ENCODE data around the gene GRSF1. TPM values are rescaled to one million over a fixed set of nuclear protein-coding genes. Genes with fewer than 3 reads are reported as not detected.

The GRSF1 gene
- total and polyA plus RNA-seq, 2 of the 13 experiments (the other 11 are each of a cell fraction or from before 2014, with no cell fraction given): 66.5 to 103 TPM

GRCh38 chr4:70858454-70858853 lies 18.8 kb upstream of the GRSF1 start:
- no peaks in the 10 kb centered on the region for H3K4me1 ChIP-seq (ENCODE audit: insufficient read depth, low read length)
- no peak overlapping the region for H3K4me3 ChIP-seq (replicated peaks in 1 of 3; ENCODE audit: insufficient read depth in 1 of 3, low read depth in 2 of 3, low read length in 3 of 3)
- H3K9ac ChIP-seq (ENCODE audit: insufficient read depth, low read depth, low read length): no peak overlapping the region
- H3K4me2 ChIP-seq (ENCODE audit: low read depth, low read length): no peak overlapping the region
- ATAC-seq: no peak
- in situ Hi-C loops (cut with HindIII; ENCODE audit: extremely low pct_ligation_motif_present, low pct_unique_long_range_greater_than_20kb) (no loop called here), intact Hi-C loops (cut with micrococcal nuclease; ENCODE audit: unreplicated experiment) (no loop called here)
- FAIRE-seq: no peak
- DNase-seq (ENCODE audit: low spot score): no peak
- ChIA-PET CTCF (ENCODE audit: low intra/inter-chr PET ratio, low total read pairs) (no interaction called here), POLR2A (no interaction called here)
- WGBS (ENCODE audit: low lambda C conversion rate): 11% methylated on average over 4 of the region's 4 CpGs
- no peaks in the 10 kb centered on the region for H4K20me1 ChIP-seq (ENCODE audit: insufficient read depth, low read length)
- H3K9me3 ChIP-seq (ENCODE audit: low read length): no peaks in the 10 kb centered on the region
- H3K36me3 ChIP-seq (replicated peaks in 1 of 2; ENCODE audit: control insufficient read depth in 1 of 2, insufficient read depth in 2 of 2, low read length in 2 of 2): no peaks in the 10 kb centered on the region
- no peaks in the 10 kb centered on the region; a peak in 2 of 5 replicates for H3K27me3 ChIP-seq (ENCODE audit: control insufficient read depth in 1 of 2, insufficient read depth in 2 of 2, low read length in 2 of 2)
- BruUV-seq (replicated peaks): no TSS peak
- H3K79me2 ChIP-seq (ENCODE audit: insufficient read depth, low read length): no peaks in the 10 kb centered on the region
- H2AFZ ChIP-seq (ENCODE audit: low read length): no peak overlapping the region
- no peak overlapping the region for H3K27ac ChIP-seq (ENCODE audit: extremely low read length, insufficient read depth, low read length)
- TF ChIP-seq ARNT (IDR thresholded peaks at IDR 0.05): no peak
- no peak for TF ChIP-seq ZNF460 (CRISPR knock-in tag; IDR thresholded peaks at IDR 0.05; ENCODE audit: borderline replicate concordance)
- no peak for TF ChIP-seq ZNF746 (CRISPR knock-in tag; IDR thresholded peaks at IDR 0.05)
- no peak for TF ChIP-seq JUND (CRISPR knock-in tag; IDR thresholded peaks at IDR 0.05)
- no peak for TF ChIP-seq PCBP1 (IDR thresholded peaks at IDR 0.05; ENCODE audit: borderline replicate concordance, low read depth, low read length)
- no peak for TF ChIP-seq ZNF331 (CRISPR knock-in tag; IDR thresholded peaks at IDR 0.05)
- TF ChIP-seq ZNF569 (CRISPR knock-in tag; IDR thresholded peaks at IDR 0.05; ENCODE audit: borderline replicate concordance): no peak
- TF ChIP-seq PRDM4 (CRISPR knock-in tag; IDR thresholded peaks at IDR 0.05; ENCODE audit: borderline replicate concordance): no peak
- no peak for TF ChIP-seq YEATS2 (CRISPR knock-in tag; IDR thresholded peaks at IDR 0.05; ENCODE audit: borderline replicate concordance)
- no peak for TF ChIP-seq ZBTB3 (CRISPR knock-in tag; IDR thresholded peaks at IDR 0.05; ENCODE audit: borderline replicate concordance, low read depth)
- TF ChIP-seq MXD3 (CRISPR knock-in tag; IDR thresholded peaks at IDR 0.05): no peak
- no peak for TF ChIP-seq MTF1 (CRISPR knock-in tag; IDR thresholded peaks at IDR 0.05)
- TF ChIP-seq ZNF580 (CRISPR knock-in tag; IDR thresholded peaks at IDR 0.05; ENCODE audit: borderline replicate concordance, low read depth): no peak
- TF ChIP-seq ARID2 (CRISPR knock-in tag; IDR thresholded peaks at IDR 0.05; ENCODE audit: borderline replicate concordance): no peak
- no peak for TF ChIP-seq DRAP1 (CRISPR knock-in tag; IDR thresholded peaks at IDR 0.05)
- TF ChIP-seq ZNF503 (CRISPR knock-in tag; IDR thresholded peaks at IDR 0.05): no peak
- TF ChIP-seq FUBP1 (CRISPR knock-in tag; IDR thresholded peaks at IDR 0.05; ENCODE audit: borderline replicate concordance): no peak
